RWPE2 (cell line): ENCODE data around the gene DIO2.
A peak's percentile ranks its signal among the peaks of the same experiment; 100 is the strongest.

Source experiments
- ATAC-seq: fragments of 200-7000 bp; cut with Tn5 transposase; 3 replicates; pipeline ENCODE4 v1.9.1; 2021; ENCODE audit warnings: low read depth
- DNase-seq: peaks from one replicate; pipeline ENCODE4 v3.0.0-alpha.2; 2020; ENCODE audit warnings: low spot score
- H3K27ac ChIP-seq: fragments of 450-650 bp; 2 replicates; pipeline ENCODE4 v1.5.1; 2017; ENCODE audit warnings: mild to moderate bottlenecking; ENCODE audit not compliant: poor library complexity, severe bottlenecking
- H3K27me3 ChIP-seq: fragments of 250-450 bp; sonication (Bioruptor Pico); 2 replicates; pipeline ENCODE4 v1.5.1; 2021; ENCODE audit warnings: mild to moderate bottlenecking, moderate library complexity; ENCODE audit not compliant: insufficient read depth, poor library complexity, severe bottlenecking
- H3K36me3 ChIP-seq: fragments of 250-450 bp; sonication (Bioruptor Pico); 2 replicates; pipeline ENCODE4 v1.5.1; 2020; ENCODE audit warnings: low read depth, mild to moderate bottlenecking, moderate library complexity
- H3K4me1 ChIP-seq: fragments of 250-450 bp; sonication (Bioruptor Pico); 2 replicates; pipeline ENCODE4 v1.5.1; 2021; ENCODE audit warnings: mild to moderate bottlenecking, moderate library complexity; ENCODE audit not compliant: insufficient read depth, poor library complexity, severe bottlenecking
- H3K4me3 ChIP-seq: fragments of 250-450 bp; sonication (Bioruptor Pico); 2 replicates; pipeline ENCODE4 v1.5.1; 2021; ENCODE audit warnings: mild to moderate bottlenecking, moderate library complexity; ENCODE audit not compliant: severe bottlenecking
- H3K9me3 ChIP-seq: fragments of 250-450 bp; sonication (Bioruptor Pico); 2 replicates; pipeline ENCODE4 v1.5.1; 2021; ENCODE audit warnings: mild to moderate bottlenecking, moderate library complexity; ENCODE audit not compliant: severe bottlenecking
- TF ChIP-seq, protein P1 (sequence below): fragments of 450-650 bp; IDR thresholded peaks from one replicate; pipeline ENCODE4 v1.5.1; 2017; ENCODE audit warnings: mild to moderate bottlenecking, moderate library complexity; ENCODE audit not compliant: poor library complexity, severe bottlenecking

DIO2 gene

DNA sequence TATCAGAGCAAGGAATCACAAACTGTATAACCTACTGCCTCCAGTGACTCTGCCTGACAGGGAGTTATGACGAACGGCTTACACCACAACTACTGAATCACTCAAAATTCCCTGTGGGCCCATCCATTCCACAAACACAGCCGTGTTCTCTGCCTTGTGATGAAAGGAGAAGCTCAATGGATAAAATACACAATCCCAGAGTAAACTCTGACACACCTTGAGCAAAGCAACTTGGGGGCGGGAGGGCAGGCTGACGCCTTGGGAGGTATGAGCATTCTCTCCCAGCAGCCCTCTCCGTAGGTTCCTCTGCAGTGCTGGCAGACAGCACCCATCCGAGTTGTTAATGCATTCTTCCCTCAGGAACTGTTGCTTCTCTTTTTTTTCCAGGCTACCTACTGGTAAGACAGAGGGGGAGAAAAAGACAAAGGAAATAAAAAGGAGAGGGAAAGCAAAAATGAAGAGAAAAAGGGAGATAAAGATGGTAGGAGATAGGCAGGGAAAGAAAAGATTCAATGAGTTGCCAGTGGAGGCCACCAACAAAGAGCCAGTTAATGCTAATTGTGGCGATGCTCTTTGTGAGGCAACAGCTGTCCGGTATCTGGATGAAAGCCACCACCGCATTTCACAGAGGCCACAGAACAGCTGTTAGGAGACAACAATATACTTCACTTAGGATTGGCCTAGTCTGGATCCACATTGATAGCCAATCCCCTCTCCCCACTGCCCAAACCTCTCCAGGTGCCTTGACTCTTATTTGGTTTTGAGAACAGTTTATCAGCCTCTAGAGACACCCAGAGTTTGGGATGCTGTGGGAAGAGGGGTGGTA is 4.7 kb upstream of the DIO2 start:
- H3K27ac ChIP-seq: no peak overlapping the region

DNA sequence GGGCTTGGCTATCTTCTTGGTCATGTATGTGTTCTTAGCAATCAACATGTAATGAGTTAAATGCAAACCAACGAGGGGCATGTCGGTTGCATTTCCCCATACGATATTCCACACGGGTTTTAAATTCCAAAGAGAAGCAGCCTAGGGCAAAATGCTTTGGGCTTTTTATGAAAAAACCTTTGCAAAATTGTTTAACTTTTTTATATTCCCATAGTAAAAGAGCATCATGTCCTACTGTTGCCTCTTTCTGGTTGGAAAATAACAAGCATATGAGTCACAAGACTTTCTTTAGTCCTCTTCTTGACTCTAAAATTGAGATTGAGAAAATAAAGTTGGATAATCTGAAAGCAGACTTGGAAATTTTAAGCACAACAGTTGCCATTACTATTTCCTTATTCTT is 3.8 kb upstream of the DIO2 start:
- Histone ChIP-seq H3K9me3 (no peaks in the 10 kb centered on the region), H3K27me3 (peaks cover 5% of the 10 kb centered on the region), H3K36me3 (no peaks in the 10 kb centered on the region), H3K4me1 (no peaks in the 10 kb centered on the region), H3K27ac (no peak overlapping the region), H3K4me3 (no peak overlapping the region)
- no peak for DNase-seq
- TF ChIP-seq, protein P1, sequence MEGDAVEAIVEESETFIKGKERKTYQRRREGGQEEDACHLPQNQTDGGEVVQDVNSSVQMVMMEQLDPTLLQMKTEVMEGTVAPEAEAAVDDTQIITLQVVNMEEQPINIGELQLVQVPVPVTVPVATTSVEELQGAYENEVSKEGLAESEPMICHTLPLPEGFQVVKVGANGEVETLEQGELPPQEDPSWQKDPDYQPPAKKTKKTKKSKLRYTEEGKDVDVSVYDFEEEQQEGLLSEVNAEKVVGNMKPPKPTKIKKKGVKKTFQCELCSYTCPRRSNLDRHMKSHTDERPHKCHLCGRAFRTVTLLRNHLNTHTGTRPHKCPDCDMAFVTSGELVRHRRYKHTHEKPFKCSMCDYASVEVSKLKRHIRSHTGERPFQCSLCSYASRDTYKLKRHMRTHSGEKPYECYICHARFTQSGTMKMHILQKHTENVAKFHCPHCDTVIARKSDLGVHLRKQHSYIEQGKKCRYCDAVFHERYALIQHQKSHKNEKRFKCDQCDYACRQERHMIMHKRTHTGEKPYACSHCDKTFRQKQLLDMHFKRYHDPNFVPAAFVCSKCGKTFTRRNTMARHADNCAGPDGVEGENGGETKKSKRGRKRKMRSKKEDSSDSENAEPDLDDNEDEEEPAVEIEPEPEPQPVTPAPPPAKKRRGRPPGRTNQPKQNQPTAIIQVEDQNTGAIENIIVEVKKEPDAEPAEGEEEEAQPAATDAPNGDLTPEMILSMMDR: no peak
- no peak for ATAC-seq

More for the DNA sequence above, 4.7 kb upstream of the DIO2 start:
- DNase-seq (no peak), ATAC-seq (peak; percentile 10; the same call in 1 of the 3 replicates)
- H3K4me1 ChIP-seq: no peaks in the 10 kb centered on the region
- H3K4me3 ChIP-seq: no peak overlapping the region
- no peaks in the 10 kb centered on the region for H3K9me3 ChIP-seq
- TF ChIP-seq, protein P1: no peak
- no peaks in the 10 kb centered on the region for H3K27me3 ChIP-seq
- H3K36me3 ChIP-seq: no peaks in the 10 kb centered on the region

DNA sequence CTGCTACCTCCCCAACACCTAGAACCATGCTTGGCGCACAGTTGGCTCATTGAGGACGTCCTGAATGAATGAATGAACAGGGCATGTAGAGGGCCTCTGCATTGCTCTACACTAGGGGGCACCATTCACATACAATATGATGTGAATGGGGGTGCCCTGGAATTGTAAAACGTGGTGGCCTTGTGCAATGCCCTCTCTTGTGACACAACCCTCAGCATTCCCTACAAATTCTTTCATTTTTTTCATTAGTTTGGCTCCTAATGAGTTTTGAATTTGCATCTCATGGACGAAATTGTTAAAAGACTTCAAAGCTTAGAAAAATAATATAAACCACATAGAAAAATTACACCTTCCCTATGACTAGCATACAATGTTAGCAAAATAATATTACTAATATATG is 2.3 kb upstream of the DIO2 start:
- Histone ChIP-seq H3K9me3 (no peaks in the 10 kb centered on the region), H3K27me3 (peaks cover 11% of the 10 kb centered on the region), H3K4me3 (no peak overlapping the region), H3K4me1 (no peaks in the 10 kb centered on the region), H3K36me3 (no peaks in the 10 kb centered on the region), H3K27ac (no peak overlapping the region)
- ATAC-seq (peak; percentile 73; the same call in 2 of the 3 replicates), DNase-seq (no peak)
- TF ChIP-seq, protein P1: peak; percentile 72

DNA sequence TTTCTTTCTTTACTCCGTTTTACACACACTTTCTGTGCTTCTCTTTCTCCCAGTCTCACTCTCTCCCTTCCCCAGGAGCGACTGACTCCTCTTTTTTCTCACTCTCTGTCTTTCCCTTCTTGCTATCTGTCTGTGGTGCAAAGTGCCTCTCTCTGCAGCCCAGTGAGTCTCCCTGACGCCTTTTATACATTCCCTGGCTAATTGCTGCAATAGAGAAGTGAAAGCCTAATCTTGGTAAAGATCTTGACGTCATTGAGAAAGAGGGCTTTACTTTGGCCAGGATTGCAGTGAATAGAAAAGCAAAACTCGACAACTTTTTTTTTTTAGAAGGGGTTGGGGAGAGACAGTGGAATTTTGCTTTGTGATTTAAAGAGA is 706 bp upstream of the DIO2 start:
- H3K27ac ChIP-seq: no peak overlapping the region
- peaks cover 11% of the 10 kb centered on the region for H3K27me3 ChIP-seq
- TF ChIP-seq, protein P1: no peak
- H3K36me3 ChIP-seq: no peaks in the 10 kb centered on the region
- no peaks in the 10 kb centered on the region for H3K9me3 ChIP-seq
- DNase-seq (no peak), ATAC-seq (peak; percentile 38)
- no peak overlapping the region for H3K4me3 ChIP-seq
- no peaks in the 10 kb centered on the region for H3K4me1 ChIP-seq

DNA sequence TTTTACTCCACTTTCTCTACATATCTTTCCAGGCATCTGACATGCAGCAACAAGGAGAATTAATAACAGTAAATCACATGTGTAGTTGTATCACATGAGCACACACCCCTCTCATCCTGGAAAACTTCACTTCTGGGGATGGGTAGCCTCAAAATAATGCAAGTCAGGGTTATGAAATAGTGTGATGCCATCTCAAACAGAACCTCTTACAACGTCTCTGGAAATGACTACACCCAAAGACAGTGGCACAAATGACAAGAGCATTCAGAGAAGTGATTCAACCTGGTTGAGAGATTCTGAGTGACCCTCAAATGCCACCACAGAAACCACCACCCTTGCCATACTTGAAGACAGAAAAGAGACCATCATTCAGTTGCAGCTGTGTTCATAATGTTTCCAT is 2.8 kb downstream of the DIO2 start:
- DNase-seq: no peak
- Histone ChIP-seq H3K27ac (no peak overlapping the region), H3K27me3 (peaks cover 11% of the 10 kb centered on the region), H3K36me3 (no peaks in the 10 kb centered on the region), H3K4me1 (no peaks in the 10 kb centered on the region), H3K9me3 (no peaks in the 10 kb centered on the region), H3K4me3 (no peak overlapping the region)
- no peak for ATAC-seq
- TF ChIP-seq, protein P1: no peak
